Measurements from ENCODE around the gene MMRN2.
"Not testable (repeated sequence)": the region's sequence is repeated elsewhere in the genome, so short reads cannot be mapped to it uniquely, and the experiment has no call there.

Gene MMRN2, protein sequence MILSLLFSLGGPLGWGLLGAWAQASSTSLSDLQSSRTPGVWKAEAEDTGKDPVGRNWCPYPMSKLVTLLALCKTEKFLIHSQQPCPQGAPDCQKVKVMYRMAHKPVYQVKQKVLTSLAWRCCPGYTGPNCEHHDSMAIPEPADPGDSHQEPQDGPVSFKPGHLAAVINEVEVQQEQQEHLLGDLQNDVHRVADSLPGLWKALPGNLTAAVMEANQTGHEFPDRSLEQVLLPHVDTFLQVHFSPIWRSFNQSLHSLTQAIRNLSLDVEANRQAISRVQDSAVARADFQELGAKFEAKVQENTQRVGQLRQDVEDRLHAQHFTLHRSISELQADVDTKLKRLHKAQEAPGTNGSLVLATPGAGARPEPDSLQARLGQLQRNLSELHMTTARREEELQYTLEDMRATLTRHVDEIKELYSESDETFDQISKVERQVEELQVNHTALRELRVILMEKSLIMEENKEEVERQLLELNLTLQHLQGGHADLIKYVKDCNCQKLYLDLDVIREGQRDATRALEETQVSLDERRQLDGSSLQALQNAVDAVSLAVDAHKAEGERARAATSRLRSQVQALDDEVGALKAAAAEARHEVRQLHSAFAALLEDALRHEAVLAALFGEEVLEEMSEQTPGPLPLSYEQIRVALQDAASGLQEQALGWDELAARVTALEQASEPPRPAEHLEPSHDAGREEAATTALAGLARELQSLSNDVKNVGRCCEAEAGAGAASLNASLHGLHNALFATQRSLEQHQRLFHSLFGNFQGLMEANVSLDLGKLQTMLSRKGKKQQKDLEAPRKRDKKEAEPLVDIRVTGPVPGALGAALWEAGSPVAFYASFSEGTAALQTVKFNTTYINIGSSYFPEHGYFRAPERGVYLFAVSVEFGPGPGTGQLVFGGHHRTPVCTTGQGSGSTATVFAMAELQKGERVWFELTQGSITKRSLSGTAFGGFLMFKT

DNA sequence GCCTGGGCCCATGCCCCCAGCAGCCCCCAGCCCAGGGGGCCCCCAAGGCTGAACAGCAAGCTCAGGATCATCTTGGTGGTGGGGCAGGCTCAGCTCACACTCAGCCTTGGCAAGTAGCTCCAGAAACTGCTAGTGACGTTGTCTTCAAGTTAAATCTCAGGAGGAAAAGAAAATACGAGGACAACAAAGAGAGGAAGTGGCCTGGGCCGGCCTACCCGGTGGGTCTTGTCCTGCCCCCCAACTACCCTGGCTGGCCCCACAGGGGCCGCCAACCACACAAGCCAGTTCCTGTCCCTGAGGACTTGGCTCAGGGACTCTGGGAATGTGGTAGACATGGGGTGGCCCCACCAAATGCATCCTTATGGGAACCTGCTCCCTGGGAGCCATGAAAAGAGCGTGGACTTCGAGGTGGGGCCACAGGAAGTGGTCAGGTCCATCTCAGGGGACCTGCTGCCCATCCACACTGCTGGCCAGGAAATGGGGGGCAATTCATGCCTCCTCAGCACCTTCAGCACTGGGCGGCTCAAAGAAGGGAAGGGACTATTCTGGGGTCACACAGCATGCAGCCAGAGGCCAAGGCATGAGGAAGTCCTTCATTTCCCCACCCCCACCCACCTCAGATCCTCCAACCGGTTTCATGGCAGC is at the start of gene MMRN2:
Gene MMRN2, minus strand, starts transcription at position 145 of the 645 bp plus-strand sequence. Its CDS starts 74 bp downstream, at position 71.
- DNase-seq = no peak

DNA sequence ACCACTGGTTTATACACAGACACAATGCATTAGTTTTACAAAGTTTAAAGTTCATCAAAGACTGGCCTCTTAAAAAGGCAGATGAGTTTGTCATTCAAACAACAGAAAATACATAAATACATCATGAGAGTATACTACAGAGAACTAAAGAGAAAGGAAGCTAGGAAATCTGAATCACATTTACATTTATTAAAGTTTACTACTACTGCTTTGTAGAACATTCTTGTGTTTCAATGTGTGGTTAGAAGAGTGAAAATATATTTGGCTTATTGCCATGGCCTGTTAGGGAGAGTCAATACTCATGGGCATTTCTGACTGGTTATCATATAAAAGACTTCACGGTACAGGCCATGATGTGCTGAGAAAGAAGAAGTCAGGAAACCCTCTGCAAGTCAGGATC is 49.7 kb upstream of the MMRN2 start:
- not testable (repeated sequence) for DNase-seq

DNA sequence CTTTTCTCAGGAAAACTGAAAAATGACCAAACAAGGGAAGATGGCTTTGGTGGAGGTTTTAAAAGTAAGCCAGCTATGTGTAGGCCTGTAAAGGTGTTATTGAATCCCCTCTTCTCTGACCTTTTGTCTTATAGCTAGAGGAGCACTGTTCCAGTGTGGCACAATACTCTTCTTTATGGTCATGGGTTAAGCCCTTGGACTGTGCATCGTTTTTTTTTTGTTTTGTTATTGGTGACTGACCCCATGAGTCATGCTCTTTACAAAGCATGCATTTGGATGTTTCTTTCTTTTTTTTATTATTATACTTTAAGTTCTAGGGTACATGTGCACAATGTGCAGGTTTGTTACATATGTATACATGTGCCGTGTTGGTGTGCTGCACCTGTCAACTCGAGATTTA is 43.1 kb upstream of the MMRN2 start:
- no peak for DNase-seq

DNA sequence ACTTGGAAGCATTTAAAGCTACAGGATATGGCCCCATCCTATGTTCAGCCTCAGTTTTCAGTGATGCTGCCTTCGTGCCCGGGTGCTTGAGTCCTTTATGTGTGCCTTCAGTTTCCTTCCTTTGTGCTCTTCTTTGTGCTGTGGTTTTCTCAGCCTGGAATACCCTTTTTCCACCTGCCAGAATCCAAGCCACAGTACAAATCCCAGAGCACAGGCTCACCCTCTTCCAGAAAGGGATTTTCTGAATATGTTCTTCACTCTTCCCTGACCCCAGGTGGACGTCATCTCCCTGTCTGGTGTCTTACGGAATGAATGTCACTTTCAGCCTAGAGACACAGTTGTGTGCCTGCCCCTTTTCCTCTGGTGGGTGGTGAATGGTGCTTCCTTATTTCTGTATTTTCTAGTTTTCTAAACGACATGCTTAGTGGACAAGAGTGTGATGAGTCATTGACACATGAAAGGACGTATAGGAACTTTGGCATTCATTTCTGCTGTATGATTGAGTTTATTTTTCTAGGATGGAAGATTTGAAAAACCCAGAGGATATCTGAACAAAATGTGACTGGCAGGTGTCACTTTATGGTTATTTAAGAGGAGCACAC is 42.5 kb upstream of the MMRN2 start:
- DNase-seq = not testable (repeated sequence)

DNA sequence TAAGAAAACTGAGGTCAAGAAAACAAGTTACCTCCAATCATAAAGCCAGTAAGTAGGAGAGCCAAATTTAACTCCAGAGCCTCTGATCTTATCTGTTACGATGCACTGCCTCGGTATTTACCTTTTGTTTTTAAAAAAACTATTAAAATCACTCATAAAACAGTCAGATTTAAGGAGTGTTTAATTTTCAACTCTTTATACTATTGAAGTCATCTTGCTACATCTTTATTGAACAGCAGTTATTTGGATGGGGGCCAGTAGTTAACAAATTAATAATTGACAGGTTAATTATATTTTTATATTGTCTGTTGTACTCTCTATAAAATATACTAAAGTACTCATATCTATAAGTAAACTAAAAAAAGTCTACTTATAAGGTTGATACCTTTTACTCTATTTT is 35.5 kb upstream of the MMRN2 start:
- no peak for DNase-seq

DNA sequence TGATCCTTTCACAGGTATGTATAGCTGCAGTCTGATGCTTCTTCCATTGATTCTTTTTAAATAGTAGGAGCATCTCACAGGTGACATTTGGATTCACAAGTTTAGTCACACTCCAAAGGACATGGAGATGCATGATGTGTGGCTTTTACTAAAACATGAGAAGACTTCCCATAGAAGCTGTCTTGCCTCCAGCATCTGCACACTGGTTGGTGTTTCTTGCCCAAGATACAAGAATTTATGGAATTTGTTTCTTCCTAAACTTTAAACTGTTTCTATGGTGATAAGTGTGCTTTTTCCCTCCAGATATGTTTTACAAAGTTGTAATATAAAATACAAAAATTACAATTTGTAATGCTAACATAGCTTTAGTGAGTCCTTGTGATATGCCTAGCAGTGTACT is 35.0 kb upstream of the MMRN2 start:
- DNase-seq = no peak

DNA sequence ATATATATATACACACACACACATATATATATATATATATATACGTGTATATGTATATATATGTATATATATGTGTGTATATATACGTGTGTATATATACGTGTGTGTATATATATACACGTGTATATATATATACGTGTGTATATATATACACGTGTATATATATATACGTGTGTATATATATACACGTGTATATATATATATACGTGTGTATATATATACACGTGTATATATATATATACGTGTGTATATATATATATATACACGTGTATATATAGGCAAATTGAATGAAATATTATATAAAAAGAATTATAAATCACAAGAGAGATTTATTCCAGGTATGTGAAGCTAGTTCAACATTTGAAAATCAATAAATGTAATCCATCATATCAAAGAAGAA is 33.9 kb upstream of the MMRN2 start:
- not testable (repeated sequence) for DNase-seq

DNA sequence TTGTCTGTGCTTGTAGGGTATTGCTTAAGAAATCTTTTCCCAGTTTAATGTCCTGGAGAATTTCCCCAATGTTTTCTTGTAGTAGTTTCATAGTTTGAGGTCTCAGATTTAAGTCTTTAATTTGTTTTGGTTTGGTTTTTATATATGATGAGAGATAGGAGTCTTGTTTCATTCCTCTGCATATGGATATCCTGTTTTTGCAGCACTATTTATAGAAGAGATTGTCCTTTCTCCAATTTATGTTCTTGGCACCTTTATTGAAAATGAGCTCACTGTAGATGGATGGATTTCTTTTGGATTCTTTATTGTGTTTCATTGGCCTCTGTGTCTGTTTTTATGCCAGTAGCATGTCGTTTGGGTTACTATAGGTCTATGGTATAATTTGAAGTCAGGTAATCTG is 31.1 kb upstream of the MMRN2 start:
- DNase-seq = no peak

DNA sequence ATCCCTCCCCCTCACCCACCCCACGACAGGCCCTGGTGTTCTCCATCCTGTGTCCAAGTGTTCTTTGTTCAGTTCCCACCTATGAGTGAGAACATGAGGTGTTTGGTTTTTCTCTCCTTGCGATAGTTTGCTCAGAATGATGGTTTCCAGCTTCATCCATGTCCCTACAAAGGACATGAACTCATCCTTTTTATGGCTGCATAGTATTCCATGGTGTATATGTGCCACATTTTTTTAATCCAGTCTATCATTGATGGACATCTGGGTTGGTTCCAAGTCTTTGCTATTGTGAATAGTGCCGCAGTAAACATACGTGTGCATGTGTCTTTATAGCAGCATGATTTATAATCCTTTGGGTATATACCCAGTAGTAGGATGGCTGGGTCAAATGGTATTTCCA is 27.1 kb upstream of the MMRN2 start:
- not testable (repeated sequence) for DNase-seq

DNA sequence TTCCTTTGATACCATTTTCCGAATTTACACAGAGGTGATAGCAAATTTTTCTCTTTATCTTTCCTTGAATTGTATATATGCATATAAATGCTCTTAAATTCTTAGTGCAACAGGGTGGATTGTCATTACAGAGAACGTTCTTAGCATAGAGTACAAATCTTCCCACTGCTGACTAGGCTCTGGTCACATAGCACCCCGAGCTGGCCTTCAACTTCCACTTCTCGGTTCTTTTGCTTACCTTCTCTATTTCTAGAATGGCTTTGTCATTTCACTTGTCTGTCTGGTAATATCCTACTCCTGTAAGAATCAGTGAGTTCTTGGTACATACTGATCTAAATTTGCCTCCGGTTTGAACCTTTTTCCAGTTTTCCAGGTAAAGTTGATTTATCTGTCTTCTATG is 24.3 kb upstream of the MMRN2 start:
- no peak for DNase-seq

DNA sequence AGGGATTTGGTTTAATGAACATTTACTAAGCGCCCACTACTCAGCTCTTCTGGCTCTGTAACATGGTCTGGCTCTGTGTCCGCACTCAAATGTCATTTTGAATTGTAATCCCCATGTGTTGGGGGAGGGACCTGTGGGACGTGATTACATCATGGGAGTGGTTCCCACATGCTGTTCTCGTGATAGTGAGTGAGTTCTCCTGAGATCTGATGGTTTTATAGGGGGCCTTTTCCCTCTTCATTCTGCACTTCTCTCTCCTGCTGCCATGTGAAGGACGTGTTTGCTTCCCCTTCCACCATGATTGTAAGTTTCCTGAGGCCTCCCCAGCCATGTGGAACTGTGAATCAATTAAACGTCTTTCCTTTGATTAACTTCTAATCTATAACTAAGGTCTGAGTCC is 23.6 kb upstream of the MMRN2 start:
- not testable (repeated sequence) for DNase-seq

DNA sequence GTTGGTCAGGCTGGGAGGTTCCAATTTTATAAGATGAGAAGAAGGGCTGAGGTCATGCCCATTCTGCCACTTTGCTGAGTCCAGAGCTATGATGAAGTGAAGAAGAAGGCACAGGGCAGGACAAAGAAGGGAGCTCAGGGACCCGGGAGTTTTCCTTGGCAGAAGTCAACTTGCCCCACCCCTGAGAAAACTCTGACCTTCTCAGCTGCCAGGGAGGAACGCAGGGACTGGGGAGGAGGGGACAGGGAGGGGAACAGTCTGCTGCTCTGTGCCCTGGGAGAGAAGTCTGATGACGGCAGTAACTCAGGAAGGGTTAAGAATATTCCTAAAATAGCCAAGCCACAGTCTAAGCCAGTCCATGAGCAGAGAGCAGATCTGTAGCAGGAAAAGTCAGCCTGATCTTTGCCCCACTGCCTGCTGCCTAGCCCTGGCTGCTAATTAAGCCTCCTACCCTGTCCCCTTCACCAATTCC is 22.6 kb upstream of the MMRN2 start:
- no peak for DNase-seq

DNA sequence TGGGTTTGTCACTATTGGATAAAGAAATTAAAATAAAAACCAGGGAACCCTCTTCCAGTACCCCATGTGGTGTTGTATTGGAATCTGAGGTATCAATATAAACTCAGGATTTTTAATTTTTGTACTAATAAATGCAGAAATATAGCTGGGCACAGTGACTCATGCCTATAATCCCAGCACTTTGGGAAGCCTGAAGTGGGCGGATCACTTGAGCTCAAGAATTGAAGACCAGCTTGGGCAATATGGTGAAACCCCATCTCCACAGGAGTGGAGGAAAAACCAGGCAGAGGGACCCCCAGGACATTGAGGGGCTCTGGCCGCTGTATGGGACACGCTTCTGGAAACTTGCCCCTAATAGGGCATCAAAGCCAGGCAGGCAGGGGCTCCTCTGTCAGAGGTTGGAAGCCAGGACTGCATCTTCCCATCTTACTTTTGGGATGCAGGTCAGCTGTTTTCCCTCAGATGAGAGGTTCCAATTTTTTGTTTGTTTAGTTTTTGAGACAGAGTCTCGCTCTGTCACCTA is 21.9 kb upstream of the MMRN2 start:
- no peak for DNase-seq

DNA sequence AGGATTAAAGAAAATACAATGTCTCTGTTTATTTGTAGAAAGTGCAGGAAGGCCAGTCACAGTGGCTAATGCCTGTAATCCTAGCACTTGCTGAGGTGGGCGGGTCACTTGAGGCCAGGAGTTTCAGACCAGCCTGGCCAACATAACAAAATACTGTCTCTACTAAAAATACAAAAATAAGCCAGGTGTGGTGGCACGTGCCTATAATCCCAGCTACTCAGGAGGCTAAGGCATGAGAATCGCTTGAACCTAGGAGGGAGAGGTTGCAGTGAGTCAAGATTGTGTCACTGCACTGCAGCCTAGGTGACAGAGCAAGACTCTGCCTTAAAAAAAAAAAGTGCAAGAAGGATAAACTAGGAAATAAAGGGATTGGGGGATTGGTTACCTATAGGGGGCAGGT is 21.0 kb upstream of the MMRN2 start:
- not testable (repeated sequence) for DNase-seq

DNA sequence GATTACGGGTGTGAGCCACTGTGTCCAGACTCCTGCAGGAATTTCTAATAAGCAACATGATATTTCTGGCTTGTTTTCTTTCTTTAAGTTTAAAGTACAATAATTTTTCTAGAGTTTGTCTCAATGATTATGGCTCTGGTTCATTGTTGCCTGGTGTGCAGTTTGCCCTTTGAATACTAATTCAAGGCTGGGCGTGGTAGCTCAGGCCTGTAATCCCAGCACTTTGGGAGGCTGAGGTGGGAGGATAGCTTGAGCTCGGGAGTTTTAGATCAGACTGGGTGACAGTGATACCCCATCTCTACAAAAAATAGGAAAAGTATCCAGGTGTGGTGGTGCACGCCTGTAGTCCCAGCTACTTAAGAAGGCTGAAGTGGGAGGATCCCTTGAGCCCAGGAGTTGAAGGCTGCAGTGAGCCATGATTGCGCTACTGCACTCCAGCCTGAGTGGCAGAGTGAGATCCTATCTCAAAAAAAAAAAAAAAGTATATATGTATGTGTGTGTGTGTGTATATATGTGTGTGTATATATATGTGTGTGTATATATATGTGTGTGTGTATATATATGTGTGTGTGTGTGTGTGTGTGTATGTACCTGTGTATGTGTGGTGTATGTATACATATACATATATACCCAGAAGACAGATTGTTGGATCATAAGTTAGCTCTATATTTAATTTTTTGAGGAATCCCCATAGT is 19.1 kb upstream of the MMRN2 start:
- no peak for DNase-seq

DNA sequence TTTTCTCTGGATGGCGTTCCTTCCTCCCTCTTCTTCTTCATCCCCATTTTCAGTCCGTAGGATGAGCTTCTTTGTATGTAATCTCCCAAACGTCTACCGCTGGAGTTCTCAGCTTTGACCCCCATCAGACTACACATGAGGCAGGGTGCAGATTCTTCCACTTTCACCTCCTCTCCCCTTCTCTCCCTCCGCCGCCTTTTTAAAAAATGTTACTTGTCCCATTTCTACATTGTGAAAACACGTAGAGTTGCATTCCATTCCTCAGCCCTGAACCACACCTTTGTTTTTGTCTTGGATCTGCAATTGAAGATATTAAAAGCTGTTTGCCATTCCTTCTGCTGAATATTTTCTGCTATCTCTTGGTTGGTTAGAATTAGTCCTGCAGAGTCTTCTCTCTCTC is 17.1 kb upstream of the MMRN2 start:
- no peak for DNase-seq

DNA sequence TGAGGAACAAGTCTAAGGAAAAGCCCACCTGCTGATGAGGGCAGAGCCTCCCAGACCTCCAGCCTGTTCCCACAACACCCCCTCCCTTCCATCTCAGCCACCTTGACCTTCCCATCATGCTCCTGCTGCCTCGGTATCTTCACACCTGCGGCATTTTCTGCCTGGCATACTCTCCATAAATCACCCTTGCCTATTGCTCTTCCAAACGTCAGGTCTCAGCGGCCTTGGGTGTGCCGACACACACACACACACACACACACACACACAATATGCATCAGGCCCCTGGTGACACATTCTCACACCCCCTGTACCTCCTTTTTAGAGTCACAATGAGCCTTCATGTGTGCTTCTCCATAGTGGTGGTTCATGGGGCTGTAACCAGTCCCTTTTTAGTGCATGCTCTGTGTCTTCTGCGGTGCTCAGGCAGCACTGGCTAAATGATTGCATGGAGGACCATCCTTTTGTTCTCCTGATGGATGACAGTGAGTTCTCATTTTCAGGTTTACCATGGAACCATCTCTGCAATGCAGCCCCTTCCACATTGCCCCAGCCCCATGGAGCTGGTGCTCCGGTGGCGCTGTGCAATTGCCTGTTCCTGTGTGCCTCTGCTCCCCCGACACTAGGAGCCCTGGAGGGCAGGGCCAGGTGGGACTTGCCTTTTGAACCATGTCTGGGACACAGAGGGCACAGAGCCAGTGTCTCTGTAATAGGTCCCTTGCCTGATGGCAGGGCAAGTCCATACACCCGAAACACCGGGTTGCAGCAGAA is 15.4 kb upstream of the MMRN2 start:
- no peak for DNase-seq

DNA sequence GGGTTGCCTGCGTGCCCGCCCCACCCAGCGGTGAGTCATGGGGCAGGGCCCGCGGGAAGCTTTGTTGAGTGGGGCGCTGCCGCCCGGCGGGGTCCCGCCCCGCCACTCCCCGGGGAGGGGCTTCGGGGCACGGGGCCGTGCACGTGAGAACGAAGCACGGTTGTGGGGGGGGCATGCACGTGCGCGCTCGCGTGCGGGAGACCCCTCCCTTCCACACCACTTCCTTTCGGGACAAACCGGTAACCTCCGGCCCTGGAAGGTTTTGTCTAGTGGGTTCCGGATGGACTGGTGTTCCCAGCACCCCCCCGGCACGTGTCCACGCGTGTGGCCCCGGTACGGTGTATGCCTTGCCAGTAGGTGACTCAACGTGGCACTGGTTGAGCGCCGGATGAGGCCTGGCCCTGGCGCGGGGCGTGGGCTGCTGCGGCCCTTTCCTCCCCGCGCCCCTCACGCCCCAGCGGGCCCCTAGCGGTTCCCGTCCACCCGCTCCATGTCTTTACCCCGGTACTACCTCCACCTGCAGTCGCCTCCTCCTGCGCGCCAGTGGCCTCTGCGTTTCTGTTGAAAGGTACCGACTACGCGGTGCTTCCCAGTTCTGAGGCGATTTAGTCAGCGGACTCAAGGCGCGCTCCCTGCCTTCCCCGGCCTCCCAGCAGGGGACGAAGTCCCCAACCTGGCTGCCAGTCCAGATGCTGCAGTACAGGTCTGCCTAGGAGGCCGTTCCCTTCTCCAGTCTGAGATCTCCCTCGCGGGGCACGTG is 14.0 kb upstream of the MMRN2 start:
- peak; percentile 90 for DNase-seq

DNA sequence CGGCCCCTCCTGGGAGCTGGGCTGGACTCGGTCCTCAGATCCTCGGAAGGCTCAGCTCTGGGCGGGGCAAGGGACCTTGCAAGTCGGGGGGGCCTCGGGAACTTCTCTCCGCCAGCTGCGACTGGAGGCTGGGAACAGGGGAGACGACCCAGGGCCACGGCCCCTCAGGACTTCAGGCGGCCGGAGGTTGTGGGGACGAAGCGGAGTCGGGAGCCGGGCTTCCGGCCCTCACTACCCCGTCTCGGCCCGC is 13.5 kb upstream of the MMRN2 start:
- no peak for DNase-seq

DNA sequence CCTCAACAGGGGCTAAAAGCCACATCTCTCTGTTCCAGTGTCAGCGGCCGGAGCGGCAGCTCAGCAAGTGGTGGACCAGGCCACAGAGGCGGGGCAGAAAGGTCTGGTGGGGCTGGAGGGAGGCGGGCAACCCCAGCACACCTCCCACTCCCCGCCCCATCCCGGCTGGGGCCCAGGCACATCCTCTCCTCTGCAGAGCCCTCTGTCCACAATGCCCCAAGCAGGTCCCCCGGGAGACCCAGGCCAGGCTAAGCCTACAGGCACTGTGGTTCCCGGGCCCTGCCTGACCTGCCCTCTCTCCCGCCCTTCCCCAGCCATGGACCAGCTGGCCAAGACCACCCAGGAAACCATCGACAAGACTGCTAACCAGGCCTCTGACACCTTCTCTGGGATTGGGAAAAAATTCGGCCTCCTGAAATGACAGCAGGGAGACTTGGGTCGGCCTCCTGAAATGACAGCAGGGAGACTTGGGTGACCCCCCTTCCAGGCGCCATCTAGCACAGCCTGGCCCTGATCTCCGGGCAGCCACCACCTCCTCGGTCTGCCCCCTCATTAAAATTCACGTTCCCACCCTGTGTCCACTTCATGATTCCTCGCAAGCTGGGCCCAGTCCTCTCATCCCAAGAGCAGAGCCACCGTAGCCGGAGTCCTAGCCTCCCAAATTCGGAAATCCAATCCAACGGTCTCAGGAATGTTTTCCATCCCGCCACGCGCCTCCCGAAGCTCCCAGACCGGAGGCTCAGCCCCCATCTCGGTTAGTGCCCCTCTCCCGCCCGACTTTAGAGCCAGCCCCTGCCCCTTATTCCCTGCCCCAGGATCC is 13.0 kb upstream of the MMRN2 start:
- no peak for DNase-seq

All from cortex of kidney (tissue), 1 donor.